RWPE2 (cell line): ENCODE data around the gene MYLK3.

Experiments used
- ATAC-seq: fragments of 200-7000 bp; cut with Tn5 transposase; 3 replicates; pipeline ENCODE4 v1.9.1; 2021; ENCODE audit warnings: low read depth
- DNase-seq: peaks from one replicate; pipeline ENCODE4 v3.0.0-alpha.2; 2020; ENCODE audit warnings: low spot score
- H3K27ac ChIP-seq: fragments of 450-650 bp; 2 replicates; pipeline ENCODE4 v1.5.1; 2017; ENCODE audit warnings: mild to moderate bottlenecking; ENCODE audit not compliant: poor library complexity, severe bottlenecking
- H3K27me3 ChIP-seq: fragments of 250-450 bp; sonication (Bioruptor Pico); 2 replicates; pipeline ENCODE4 v1.5.1; 2021; ENCODE audit warnings: mild to moderate bottlenecking, moderate library complexity; ENCODE audit not compliant: insufficient read depth, poor library complexity, severe bottlenecking
- H3K36me3 ChIP-seq: fragments of 250-450 bp; sonication (Bioruptor Pico); 2 replicates; pipeline ENCODE4 v1.5.1; 2020; ENCODE audit warnings: low read depth, mild to moderate bottlenecking, moderate library complexity
- H3K4me1 ChIP-seq: fragments of 250-450 bp; sonication (Bioruptor Pico); 2 replicates; pipeline ENCODE4 v1.5.1; 2021; ENCODE audit warnings: mild to moderate bottlenecking, moderate library complexity; ENCODE audit not compliant: insufficient read depth, poor library complexity, severe bottlenecking
- H3K4me3 ChIP-seq: fragments of 250-450 bp; sonication (Bioruptor Pico); 2 replicates; pipeline ENCODE4 v1.5.1; 2021; ENCODE audit warnings: mild to moderate bottlenecking, moderate library complexity; ENCODE audit not compliant: severe bottlenecking
- H3K9me3 ChIP-seq: fragments of 250-450 bp; sonication (Bioruptor Pico); 2 replicates; pipeline ENCODE4 v1.5.1; 2021; ENCODE audit warnings: mild to moderate bottlenecking, moderate library complexity; ENCODE audit not compliant: severe bottlenecking
- CTCF ChIP-seq: fragments of 450-650 bp; IDR thresholded peaks from one replicate; pipeline ENCODE4 v1.5.1; 2017; ENCODE audit warnings: mild to moderate bottlenecking, moderate library complexity; ENCODE audit not compliant: poor library complexity, severe bottlenecking

The MYLK3 gene

GRCh38 chr16:46700048-46700447, 48.1 kb downstream of the MYLK3 start:
- H3K27ac ChIP-seq, result no peak overlapping the region
- H3K9me3 ChIP-seq, result no peaks in the 10 kb centered on the region
- H3K4me1 ChIP-seq, result no peaks in the 10 kb centered on the region
- no peak for DNase-seq
- no peak overlapping the region for H3K4me3 ChIP-seq
- no peak for ATAC-seq
- H3K27me3 ChIP-seq, result no peaks in the 10 kb centered on the region
- TF ChIP-seq CTCF, result no peak
- H3K36me3 ChIP-seq, result peaks cover 51% of the 10 kb centered on the region

GRCh38 chr16:46696957-46697356, 51.2 kb downstream of the MYLK3 start:
- DNase-seq (no peak), ATAC-seq (no peak)
- no peaks in the 10 kb centered on the region for H3K27me3 ChIP-seq
- TF ChIP-seq CTCF, result no peak
- H3K27ac ChIP-seq, result no peak overlapping the region
- no peaks in the 10 kb centered on the region for H3K4me1 ChIP-seq
- no peak overlapping the region for H3K4me3 ChIP-seq
- H3K36me3 ChIP-seq, result peaks cover 72% of the 10 kb centered on the region
- H3K9me3 ChIP-seq, result no peaks in the 10 kb centered on the region

- TF ChIP-seq CTCF, result no peak
Measured at GRCh38 chr16:46695937-46696336, 52.2 kb downstream of the MYLK3 start.

GRCh38 chr16:46693598-46693997, 54.5 kb downstream of the MYLK3 start:
- Histone ChIP-seq H3K9me3 (no peaks in the 10 kb centered on the region), H3K27ac (no peak overlapping the region), H3K36me3 (peaks cover 69% of the 10 kb centered on the region), H3K4me1 (peaks cover 6% of the 10 kb centered on the region), H3K4me3 (no peak overlapping the region), H3K27me3 (no peaks in the 10 kb centered on the region)
- no peak for DNase-seq
- ATAC-seq, result no peak
- no peak for TF ChIP-seq CTCF

More at GRCh38 chr16:46695937-46696336, 52.2 kb downstream of the MYLK3 start:
- DNase-seq (no peak), ATAC-seq (no peak)
- peaks cover 6% of the 10 kb centered on the region for H3K4me1 ChIP-seq
- H3K27me3 ChIP-seq, result no peaks in the 10 kb centered on the region
- no peak overlapping the region for H3K27ac ChIP-seq
- no peak overlapping the region for H3K4me3 ChIP-seq
- H3K36me3 ChIP-seq, result peaks cover 79% of the 10 kb centered on the region
- no peaks in the 10 kb centered on the region for H3K9me3 ChIP-seq

- no peak for TF ChIP-seq CTCF
- DNase-seq (no peak), ATAC-seq (no peak)
- Histone ChIP-seq H3K27me3 (no peaks in the 10 kb centered on the region), H3K4me3 (no peak overlapping the region), H3K27ac (no peak overlapping the region), H3K9me3 (no peaks in the 10 kb centered on the region), H3K36me3 (peaks cover 50% of the 10 kb centered on the region), H3K4me1 (peaks cover 18% of the 10 kb centered on the region)
Measured at GRCh38 chr16:46691726-46692125, 56.4 kb downstream of the MYLK3 start.
